Measurements from ENCODE around the gene FCRLA. TPM values are rescaled to one million over a fixed set of nuclear protein-coding genes. Genes with fewer than 3 reads are reported as not detected.

Gene FCRLA
- total RNA-seq, 1 donor: 1.4 TPM

DNA sequence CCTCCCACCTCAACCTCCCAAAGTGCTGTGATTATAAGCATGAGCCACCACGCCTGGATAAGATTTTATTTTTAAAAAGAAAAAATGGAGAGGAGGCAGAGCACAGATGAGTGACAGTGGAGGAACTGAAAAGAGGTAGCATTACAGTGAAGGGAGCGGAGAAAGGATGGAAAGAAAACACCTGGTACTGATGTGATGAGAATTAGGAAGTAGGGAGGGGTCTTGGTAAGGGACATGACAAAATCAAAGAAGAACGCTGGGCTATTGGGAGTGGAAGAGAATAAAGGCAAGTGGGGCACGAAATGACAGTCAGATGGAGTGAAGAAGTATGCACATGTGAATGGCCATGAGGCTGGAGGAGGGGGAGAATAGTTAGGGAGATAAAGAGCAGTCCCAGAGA is 2.3 kb downstream of the FCRLA start:
- no peaks in the 10 kb centered on the region for H3K36me3 ChIP-seq (ENCODE audit: insufficient read depth, low read length)
- H3K4me1 ChIP-seq (ENCODE audit: insufficient read depth, low read length): peaks cover 19% of the 10 kb centered on the region
- no peaks in the 10 kb centered on the region for H3K27me3 ChIP-seq (ENCODE audit: insufficient read depth, low read length)
- TF ChIP-seq, protein P1, sequence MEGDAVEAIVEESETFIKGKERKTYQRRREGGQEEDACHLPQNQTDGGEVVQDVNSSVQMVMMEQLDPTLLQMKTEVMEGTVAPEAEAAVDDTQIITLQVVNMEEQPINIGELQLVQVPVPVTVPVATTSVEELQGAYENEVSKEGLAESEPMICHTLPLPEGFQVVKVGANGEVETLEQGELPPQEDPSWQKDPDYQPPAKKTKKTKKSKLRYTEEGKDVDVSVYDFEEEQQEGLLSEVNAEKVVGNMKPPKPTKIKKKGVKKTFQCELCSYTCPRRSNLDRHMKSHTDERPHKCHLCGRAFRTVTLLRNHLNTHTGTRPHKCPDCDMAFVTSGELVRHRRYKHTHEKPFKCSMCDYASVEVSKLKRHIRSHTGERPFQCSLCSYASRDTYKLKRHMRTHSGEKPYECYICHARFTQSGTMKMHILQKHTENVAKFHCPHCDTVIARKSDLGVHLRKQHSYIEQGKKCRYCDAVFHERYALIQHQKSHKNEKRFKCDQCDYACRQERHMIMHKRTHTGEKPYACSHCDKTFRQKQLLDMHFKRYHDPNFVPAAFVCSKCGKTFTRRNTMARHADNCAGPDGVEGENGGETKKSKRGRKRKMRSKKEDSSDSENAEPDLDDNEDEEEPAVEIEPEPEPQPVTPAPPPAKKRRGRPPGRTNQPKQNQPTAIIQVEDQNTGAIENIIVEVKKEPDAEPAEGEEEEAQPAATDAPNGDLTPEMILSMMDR (IDR thresholded peaks at IDR 0.05; ENCODE audit: extremely low read depth, low read depth, low read length): no peak
- H2AFZ ChIP-seq (ENCODE audit: low read length): no peak overlapping the region
- H3K27ac ChIP-seq (ENCODE audit: low read depth, low read length): no peak overlapping the region
- no peaks in the 10 kb centered on the region for H3K79me2 ChIP-seq (ENCODE audit: insufficient read depth, low read length)
- no peak overlapping the region for H3K4me3 ChIP-seq (ENCODE audit: insufficient read depth, low read length)
- H4K20me1 ChIP-seq (ENCODE audit: insufficient read depth, low read length): no peaks in the 10 kb centered on the region
- no peak for DNase-seq (ENCODE audit: insufficient read length, low spot score, missing footprints)
- H3K9me3 ChIP-seq (ENCODE audit: low read depth, low read length): no peaks in the 10 kb centered on the region
- H3K4me2 ChIP-seq (ENCODE audit: insufficient read depth, low read length): no peak overlapping the region

DNA sequence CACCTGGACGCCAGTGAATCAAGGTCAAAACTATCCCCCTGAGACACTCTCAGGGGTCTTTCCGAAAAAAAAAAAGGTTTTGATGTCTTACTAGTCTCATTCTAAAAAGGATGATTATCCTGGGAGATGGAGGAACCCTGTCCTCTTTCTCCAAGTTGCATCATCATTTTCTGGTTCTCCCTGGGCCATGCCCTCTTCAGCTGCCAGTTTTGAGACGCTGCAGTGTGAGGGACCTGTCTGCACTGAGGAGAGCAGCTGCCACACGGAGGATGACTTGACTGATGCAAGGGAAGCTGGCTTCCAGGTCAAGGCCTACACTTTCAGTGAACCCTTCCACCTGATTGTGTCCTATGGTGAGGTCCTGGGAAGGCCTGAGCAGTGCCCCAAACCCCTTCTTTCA is 3.5 kb downstream of the FCRLA start:
- TF ChIP-seq, protein P1 (IDR thresholded peaks at IDR 0.05; ENCODE audit: extremely low read depth, low read depth, low read length): no peak
- H2AFZ ChIP-seq (ENCODE audit: low read length): no peak overlapping the region
- no peak for DNase-seq (ENCODE audit: insufficient read length, low spot score, missing footprints)

DNA sequence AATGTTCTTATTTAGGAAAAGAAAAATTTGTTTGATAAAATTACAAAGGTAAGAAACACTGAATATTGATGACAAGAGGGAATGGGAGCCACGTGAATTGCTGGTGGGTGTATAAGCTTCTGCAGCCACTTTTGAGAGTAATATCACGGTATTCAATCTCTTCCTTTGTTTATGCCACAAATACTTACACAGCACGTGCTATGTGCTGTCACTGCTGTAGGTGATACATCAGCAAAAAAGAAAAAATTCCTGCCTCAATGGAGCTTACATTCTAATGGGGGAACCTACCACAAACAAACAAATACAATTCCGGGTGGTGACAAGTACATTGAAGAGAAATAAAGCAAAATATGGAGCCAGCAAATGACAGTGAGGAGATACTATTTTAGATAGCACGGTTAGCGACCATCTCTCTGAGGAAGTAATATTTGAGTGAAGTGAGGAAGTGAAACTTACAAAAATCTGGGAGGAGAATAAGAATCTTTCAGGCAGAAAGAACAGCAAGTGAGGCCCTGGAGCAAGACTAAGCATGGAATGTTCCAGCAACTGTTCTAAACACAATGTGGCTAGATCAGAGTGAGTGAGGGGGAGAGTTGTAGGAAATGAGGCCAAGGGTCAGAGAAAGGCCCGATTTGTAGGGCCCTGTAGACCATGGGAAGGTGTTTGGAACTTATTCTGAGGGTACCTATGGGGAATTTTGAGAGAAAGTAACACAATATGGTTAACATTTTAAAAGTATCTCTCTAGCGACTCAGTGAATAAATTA is 11.7 kb downstream of the FCRLA start:
- no peak overlapping the region for H2AFZ ChIP-seq (ENCODE audit: low read length)
- no peaks in the 10 kb centered on the region for H3K79me2 ChIP-seq (ENCODE audit: insufficient read depth, low read length)
- DNase-seq (ENCODE audit: insufficient read length, low spot score, missing footprints): no peak
- no peak overlapping the region for H3K4me2 ChIP-seq (ENCODE audit: insufficient read depth, low read length)
- peaks cover 17% of the 10 kb centered on the region for H3K4me1 ChIP-seq (ENCODE audit: insufficient read depth, low read length)
- TF ChIP-seq, protein P1 (IDR thresholded peaks at IDR 0.05; ENCODE audit: extremely low read depth, low read depth, low read length): no peak
- H3K4me3 ChIP-seq (ENCODE audit: insufficient read depth, low read length): no peak overlapping the region
- H4K20me1 ChIP-seq (ENCODE audit: insufficient read depth, low read length): no peaks in the 10 kb centered on the region
- H3K27ac ChIP-seq (ENCODE audit: low read depth, low read length): no peak overlapping the region
- H3K27me3 ChIP-seq (ENCODE audit: insufficient read depth, low read length): no peaks in the 10 kb centered on the region
- H3K9me3 ChIP-seq (ENCODE audit: low read depth, low read length): no peaks in the 10 kb centered on the region
- no peaks in the 10 kb centered on the region for H3K36me3 ChIP-seq (ENCODE audit: insufficient read depth, low read length)

More for the DNA sequence above, 3.5 kb downstream of the FCRLA start:
- Histone ChIP-seq H3K9me3 (ENCODE audit: low read depth, low read length) (no peaks in the 10 kb centered on the region), H3K79me2 (ENCODE audit: insufficient read depth, low read length) (no peaks in the 10 kb centered on the region), H3K4me2 (ENCODE audit: insufficient read depth, low read length) (no peak overlapping the region), H3K27me3 (ENCODE audit: insufficient read depth, low read length) (no peaks in the 10 kb centered on the region), H3K4me3 (ENCODE audit: insufficient read depth, low read length) (no peak overlapping the region), H3K4me1 (ENCODE audit: insufficient read depth, low read length) (peaks cover 17% of the 10 kb centered on the region), H4K20me1 (ENCODE audit: insufficient read depth, low read length) (no peaks in the 10 kb centered on the region), H3K27ac (ENCODE audit: low read depth, low read length) (no peak overlapping the region), H3K36me3 (ENCODE audit: insufficient read depth, low read length) (no peaks in the 10 kb centered on the region)

DNA sequence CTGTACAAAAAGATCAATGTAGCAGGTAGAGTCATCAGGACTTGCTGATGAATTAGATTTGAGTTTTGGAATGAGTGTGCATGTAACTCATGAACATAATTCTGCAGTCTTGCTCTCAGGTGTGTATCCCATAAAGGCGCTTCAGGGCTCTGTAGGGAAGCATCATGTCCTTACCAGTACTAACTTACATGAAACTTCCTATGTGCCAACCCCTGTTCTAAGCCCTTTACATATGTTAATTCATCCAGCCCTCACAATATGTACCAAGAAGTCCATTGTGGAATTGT is 12.2 kb downstream of the FCRLA start:
- Histone ChIP-seq H3K27ac (ENCODE audit: low read depth, low read length) (no peak overlapping the region), H3K4me1 (ENCODE audit: insufficient read depth, low read length) (peaks cover 17% of the 10 kb centered on the region), H2AFZ (ENCODE audit: low read length) (no peak overlapping the region), H3K9me3 (ENCODE audit: low read depth, low read length) (no peaks in the 10 kb centered on the region), H4K20me1 (ENCODE audit: insufficient read depth, low read length) (no peaks in the 10 kb centered on the region), H3K4me3 (ENCODE audit: insufficient read depth, low read length) (no peak overlapping the region), H3K27me3 (ENCODE audit: insufficient read depth, low read length) (no peaks in the 10 kb centered on the region), H3K4me2 (ENCODE audit: insufficient read depth, low read length) (no peak overlapping the region), H3K36me3 (ENCODE audit: insufficient read depth, low read length) (no peaks in the 10 kb centered on the region), H3K79me2 (ENCODE audit: insufficient read depth, low read length) (no peaks in the 10 kb centered on the region)
- TF ChIP-seq, protein P1 (IDR thresholded peaks at IDR 0.05; ENCODE audit: extremely low read depth, low read depth, low read length): no peak
- DNase-seq (ENCODE audit: insufficient read length, low spot score, missing footprints): no peak
